LNCAP (cell line): Measurements from ENCODE around the gene CIB2.

ENCODE experiments used
- CTCF ChIP-seq: fragments of 450-650 bp; IDR thresholded peaks from 2 replicates; pipeline ENCODE4 v1.5.1; 2017; ENCODE audit warnings: mild to moderate bottlenecking

The CIB2 gene

GRCh38 chr15:78077871-78078210, 53.4 kb downstream of the CIB2 start:
- no peak for TF ChIP-seq CTCF

GRCh38 chr15:78077053-78077870, 54.0 kb downstream of the CIB2 start, which contains the start of gene TBC1D2B:
TBC1D2B (minus strand) TSS chr15:78077711; CDS start chr15:78077652, 59 bp downstream.
- TF ChIP-seq CTCF, result no peak; the same call in 1 of the 2 replicates

- TF ChIP-seq CTCF, result no peak
These were observed 54.8 kb downstream of the CIB2 start for GRCh38 chr15:78076231-78077052.

- TF ChIP-seq CTCF, result no peak
These were observed 55.6 kb downstream of the CIB2 start for GRCh38 chr15:78075490-78076230.

GRCh38 chr15:78073046-78073787, 58.0 kb downstream of the CIB2 start:
- TF ChIP-seq CTCF, result no peak

- no peak for TF ChIP-seq CTCF
These were observed 59.0 kb downstream of the CIB2 start for GRCh38 chr15:78072080-78072892.
